ENCODE results near the gene XYLT2.

XYLT2 gene

DNA sequence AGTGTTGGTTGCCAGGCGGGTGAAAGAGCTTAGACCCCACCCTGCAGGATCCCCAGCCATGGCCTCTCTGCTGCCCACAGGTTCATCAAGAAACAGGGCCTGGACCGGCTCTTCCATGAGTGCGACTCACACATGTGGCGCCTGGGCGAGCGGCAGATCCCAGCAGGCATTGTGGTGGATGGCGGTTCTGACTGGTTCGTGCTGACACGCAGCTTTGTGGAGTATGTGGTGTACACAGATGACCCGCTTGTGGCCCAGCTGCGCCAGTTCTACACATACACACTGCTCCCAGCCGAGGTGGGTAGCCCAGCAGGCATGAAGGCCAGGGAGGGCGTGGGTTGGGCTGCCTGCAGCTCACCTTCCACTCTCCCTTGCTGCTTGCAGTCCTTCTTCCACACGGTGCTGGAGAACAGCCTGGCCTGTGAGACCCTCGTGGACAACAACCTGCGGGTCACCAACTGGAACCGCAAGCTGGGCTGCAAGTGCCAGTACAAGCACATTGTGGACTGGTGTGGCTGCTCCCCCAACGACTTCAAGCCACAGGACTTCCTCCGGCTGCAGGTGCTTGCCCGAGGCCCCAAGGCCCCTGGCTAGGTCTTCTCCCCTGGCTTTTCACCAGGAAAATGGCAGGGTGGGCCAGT is 9.9 kb downstream of the XYLT2 start:
- TF ChIP-seq, protein P1, sequence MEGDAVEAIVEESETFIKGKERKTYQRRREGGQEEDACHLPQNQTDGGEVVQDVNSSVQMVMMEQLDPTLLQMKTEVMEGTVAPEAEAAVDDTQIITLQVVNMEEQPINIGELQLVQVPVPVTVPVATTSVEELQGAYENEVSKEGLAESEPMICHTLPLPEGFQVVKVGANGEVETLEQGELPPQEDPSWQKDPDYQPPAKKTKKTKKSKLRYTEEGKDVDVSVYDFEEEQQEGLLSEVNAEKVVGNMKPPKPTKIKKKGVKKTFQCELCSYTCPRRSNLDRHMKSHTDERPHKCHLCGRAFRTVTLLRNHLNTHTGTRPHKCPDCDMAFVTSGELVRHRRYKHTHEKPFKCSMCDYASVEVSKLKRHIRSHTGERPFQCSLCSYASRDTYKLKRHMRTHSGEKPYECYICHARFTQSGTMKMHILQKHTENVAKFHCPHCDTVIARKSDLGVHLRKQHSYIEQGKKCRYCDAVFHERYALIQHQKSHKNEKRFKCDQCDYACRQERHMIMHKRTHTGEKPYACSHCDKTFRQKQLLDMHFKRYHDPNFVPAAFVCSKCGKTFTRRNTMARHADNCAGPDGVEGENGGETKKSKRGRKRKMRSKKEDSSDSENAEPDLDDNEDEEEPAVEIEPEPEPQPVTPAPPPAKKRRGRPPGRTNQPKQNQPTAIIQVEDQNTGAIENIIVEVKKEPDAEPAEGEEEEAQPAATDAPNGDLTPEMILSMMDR (IDR thresholded peaks at IDR 0.05; ENCODE audit: extremely low read depth, missing control alignments), result no peak

DNA sequence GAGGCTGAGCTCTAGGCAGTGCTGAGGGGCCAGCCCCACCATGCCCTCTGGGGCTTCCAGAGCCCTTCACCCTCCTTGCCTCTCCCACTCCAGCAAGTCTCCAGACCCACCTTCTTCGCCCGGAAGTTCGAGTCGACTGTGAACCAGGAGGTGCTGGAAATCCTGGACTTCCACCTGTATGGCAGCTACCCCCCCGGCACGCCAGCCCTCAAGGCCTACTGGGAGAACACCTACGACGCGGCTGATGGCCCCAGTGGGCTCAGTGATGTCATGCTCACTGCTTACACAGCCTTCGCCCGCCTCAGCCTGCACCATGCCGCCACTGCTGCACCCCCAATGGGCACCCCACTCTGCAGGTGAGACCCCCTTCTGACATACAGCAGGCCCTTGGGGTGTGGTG is 10.5 kb downstream of the XYLT2 start:
- DNase-seq (ENCODE audit: low spot score), result no peak
- TF ChIP-seq, protein P1 (IDR thresholded peaks at IDR 0.05; ENCODE audit: extremely low read depth, missing control alignments), result no peak

More for the DNA sequence above, 9.9 kb downstream of the XYLT2 start:
- no peak for DNase-seq (ENCODE audit: low spot score)

DNA sequence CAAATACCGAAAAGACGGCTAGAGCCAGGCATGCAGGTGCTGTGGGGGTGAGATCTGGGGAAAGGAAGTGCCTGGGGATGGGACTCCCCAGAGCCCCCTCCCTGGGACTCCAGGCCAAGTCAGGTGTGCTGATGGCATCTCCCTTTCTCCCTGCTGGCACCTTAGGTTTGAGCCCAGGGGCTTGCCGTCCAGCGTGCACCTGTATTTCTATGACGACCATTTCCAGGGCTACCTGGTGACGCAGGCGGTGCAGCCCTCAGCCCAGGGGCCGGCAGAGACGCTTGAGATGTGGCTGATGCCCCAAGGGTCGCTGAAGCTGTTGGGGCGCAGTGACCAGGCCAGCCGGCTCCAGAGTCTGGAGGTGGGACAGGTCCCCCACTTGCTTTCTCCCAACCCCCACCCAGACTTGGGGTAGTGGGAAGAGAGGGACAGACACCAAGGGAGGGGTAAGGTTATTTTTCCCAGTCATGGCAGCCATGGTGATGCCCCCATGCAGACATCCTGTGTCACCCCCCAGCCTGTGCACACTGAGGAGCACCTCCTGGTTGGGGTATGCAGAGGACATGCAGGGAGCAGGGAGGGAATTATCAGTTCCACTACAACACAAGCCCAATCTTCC is 11.1 kb downstream of the XYLT2 start:
- TF ChIP-seq, protein P1 (IDR thresholded peaks at IDR 0.05; ENCODE audit: extremely low read depth, missing control alignments), result no peak
- no peak for DNase-seq (ENCODE audit: low spot score)

DNA sequence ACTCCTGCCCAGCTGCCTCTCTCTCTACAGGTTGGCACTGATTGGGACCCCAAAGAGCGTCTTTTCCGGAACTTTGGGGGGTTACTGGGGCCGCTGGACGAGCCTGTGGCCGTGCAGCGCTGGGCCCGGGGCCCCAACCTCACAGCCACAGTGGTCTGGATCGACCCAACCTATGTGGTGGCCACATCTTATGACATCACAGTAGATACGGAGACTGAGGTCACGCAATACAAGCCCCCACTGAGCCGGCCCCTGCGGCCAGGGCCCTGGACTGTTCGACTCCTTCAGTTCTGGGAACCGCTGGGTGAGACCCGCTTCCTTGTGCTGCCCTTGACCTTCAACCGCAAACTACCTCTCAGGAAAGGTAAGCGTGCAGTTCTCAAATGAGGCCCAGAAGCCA is 12.3 kb downstream of the XYLT2 start:
- TF ChIP-seq, protein P1 (IDR thresholded peaks at IDR 0.05; ENCODE audit: extremely low read depth, missing control alignments), result no peak
- no peak for DNase-seq (ENCODE audit: low spot score)

DNA sequence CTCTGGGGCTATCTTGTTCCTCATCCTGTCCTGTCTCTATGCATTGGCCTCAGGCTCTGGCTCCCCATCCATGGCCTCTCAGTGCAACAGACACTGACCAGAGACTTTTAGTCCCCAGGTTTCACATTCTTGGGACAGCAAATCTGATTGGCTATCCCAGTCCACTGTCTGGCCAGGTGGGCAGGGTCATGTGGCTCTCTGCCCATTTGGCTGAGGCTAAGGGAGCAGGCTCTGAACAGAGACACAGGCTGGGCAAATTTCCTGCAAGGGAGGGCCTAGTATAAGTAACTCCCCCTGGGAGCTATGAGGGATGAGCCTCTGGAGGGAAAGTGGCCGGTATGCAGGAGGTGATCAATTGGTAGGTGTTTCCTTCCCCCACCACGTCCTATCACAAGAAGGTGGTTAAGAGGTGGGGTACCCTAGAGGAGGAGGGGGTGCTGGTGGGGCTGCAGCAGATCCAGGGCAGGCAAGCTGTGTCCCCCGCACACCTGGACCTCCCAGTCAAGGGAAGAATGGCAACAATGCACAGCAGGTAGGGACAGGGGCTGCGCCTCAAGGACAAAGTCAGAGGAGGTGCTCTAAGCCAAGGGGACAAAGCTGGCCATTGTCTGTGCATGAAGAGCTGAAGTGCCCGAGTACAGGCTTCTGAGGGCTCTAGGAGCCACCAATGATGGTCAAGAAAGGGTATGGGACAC is 13.2 kb downstream of the XYLT2 start:
- TF ChIP-seq, protein P1 (IDR thresholded peaks at IDR 0.05; ENCODE audit: extremely low read depth, missing control alignments), result no peak

DNA sequence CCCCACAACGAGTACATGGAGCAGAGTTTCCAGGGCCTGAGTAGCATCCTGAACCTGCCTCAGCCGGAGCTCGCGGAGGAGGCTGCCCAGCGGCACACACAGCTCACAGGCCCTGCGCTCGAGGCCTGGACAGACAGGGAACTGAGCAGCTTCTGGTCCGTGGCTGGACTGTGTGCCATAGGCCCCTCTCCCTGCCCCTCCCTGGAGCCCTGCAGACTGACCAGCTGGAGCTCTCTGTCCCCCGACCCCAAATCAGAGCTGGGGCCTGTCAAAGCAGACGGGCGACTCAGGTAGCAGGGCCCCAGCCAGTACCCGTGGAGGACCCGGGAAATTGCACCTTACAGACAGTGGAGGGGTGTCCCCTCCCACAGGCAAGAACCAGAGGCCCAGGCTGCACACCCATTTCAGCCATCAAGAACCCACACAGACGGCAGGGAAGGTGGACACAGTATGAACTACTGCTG is 14.1 kb downstream of the XYLT2 start:
- no peak for DNase-seq (ENCODE audit: low spot score)
- TF ChIP-seq, protein P1 (IDR thresholded peaks at IDR 0.05; ENCODE audit: extremely low read depth, missing control alignments), result no peak

More for the DNA sequence above, 13.2 kb downstream of the XYLT2 start:
- no peak for DNase-seq (ENCODE audit: low spot score)

Measured in GM20000 (cell line).